K562 (cell line): ENCODE measurements around the gene STAT4. TPM values are rescaled to one million over a fixed set of nuclear protein-coding genes. Genes with fewer than 3 reads are reported as not detected.

Experiments
- ATAC-seq: fragments of 200-7000 bp; cut with Tn5 transposase; 3 replicates; pipeline ENCODE4 v1.9.1; 2020; ENCODE audit warnings: moderate library complexity
- BruUV-seq: library from RNA; stranded (reverse); fragments of 400-500 nt; replicated peaks from 2 replicates; lab custom pipeline; 2021; lab: Mats Ljungman, UMichigan
- CTCF ChIA-PET: fragments of 300-600 bp; formaldehyde crosslinking; extraction: SDS; loops from one replicate; lab custom pipeline; 2021; ENCODE audit warnings: low intra/inter-chr PET ratio; lab: Yijun Ruan, JAX
- POLR2A ChIA-PET: fragments of 300-600, 350-650 bp; sonication (Branson Sonifier 250); formaldehyde crosslinking; extraction: SDS; loops from one replicate; lab custom pipeline; 2021; ENCODE audit warnings: antibody characterized with exemption, inconsistent platforms; lab: Yijun Ruan, JAX
- DNase-seq, 4 experiments: peaks; one replicate each; pipeline versions ENCODE4 v3.0.0 to v3.0.0-alpha.2; 2011 to 2018; ENCODE audit warnings: low spot score in 3 of 4, mixed read lengths in 3 of 4; ENCODE audit errors: extremely low read depth in 1 of 4
- FAIRE-seq: peaks from 2 replicates; lab custom pipeline; 2011; peaks lifted over from hg19 to GRCh38; lab: Jason Lieb, UNC
- H2AFZ ChIP-seq: 2 replicates; pipeline ENCODE4 v1.6.0; 2011; ENCODE audit warnings: low read depth, low read length, control low read depth, inconsistent platforms
- H3K27ac ChIP-seq: fragments of 200-600 bp; 3 replicates; pipeline ENCODE4 v1.8.0; 2011; ENCODE audit warnings: low read depth, mild to moderate bottlenecking, control low read depth, inconsistent platforms, low read length, moderate library complexity, mixed read lengths; ENCODE audit errors: extremely low read depth
- H3K27me3 ChIP-seq, 2 experiments: fragments of 300-600 bp in 1 of 2; 2 replicates in 1 of 2; 3 replicates in 1 of 2; pipeline versions ENCODE4 v1.6.0 to v1.8.0; 2011; ENCODE audit warnings: inconsistent platforms in 2 of 2, low read length in 2 of 2, mild to moderate bottlenecking in 1 of 2, mixed read lengths in 1 of 2, moderate library complexity in 1 of 2; ENCODE audit not compliant: control insufficient read depth in 2 of 2, insufficient read depth in 2 of 2
- H3K36me3 ChIP-seq: fragments of 300-600 bp; 3 replicates; pipeline ENCODE4 v1.8.0; 2011; ENCODE audit warnings: mild to moderate bottlenecking, low read length, inconsistent platforms; ENCODE audit not compliant: control insufficient read depth, insufficient read depth
- H3K4me1 ChIP-seq, 2 experiments: fragments of 200-600 bp in 1 of 2; replicated peaks in 1 of 2; 2 replicates in 1 of 2; 3 replicates in 1 of 2; pipeline versions ENCODE4 v1.5.1 to v1.8.0; 2011; ENCODE audit warnings: inconsistent platforms in 2 of 2, low read length in 2 of 2, mild to moderate bottlenecking in 1 of 2, mixed read lengths in 1 of 2, moderate library complexity in 1 of 2; ENCODE audit not compliant: control insufficient read depth in 2 of 2, insufficient read depth in 2 of 2
- H3K4me2 ChIP-seq: 2 replicates; pipeline ENCODE4 v1.6.1; 2011; ENCODE audit warnings: low read length, control low read depth, inconsistent platforms, mixed read lengths; ENCODE audit not compliant: insufficient read depth
- H3K4me3 ChIP-seq: fragments of 200-600 bp; sonication (generic), shearing (Covaris generic); 2 replicates; pipeline ENCODE4 v1.5.1; 2016; ENCODE audit warnings: control low read depth, inconsistent platforms
- H3K79me2 ChIP-seq: fragments of 200-600 bp; 3 replicates; pipeline ENCODE4 v1.8.0; 2011; ENCODE audit warnings: low read length, inconsistent platforms; ENCODE audit not compliant: control insufficient read depth, insufficient read depth
- H3K9ac ChIP-seq, 2 experiments: 2 replicates each; pipeline versions ENCODE4 v1.6.0 to v1.6.1; 2011; ENCODE audit warnings: low read depth in 2 of 2, low read length in 2 of 2, control low read depth in 1 of 2, inconsistent platforms in 1 of 2, mild to moderate bottlenecking in 1 of 2, mixed read lengths in 1 of 2; ENCODE audit not compliant: insufficient read depth in 1 of 2
- H3K9me1 ChIP-seq: one replicate; pipeline ENCODE4 v1.6.0; 2011; ENCODE audit warnings: inconsistent platforms, mild to moderate bottlenecking, low read length, moderate library complexity; ENCODE audit not compliant: control insufficient read depth, insufficient read depth
- H3K9me3 ChIP-seq: replicated peaks from 2 replicates; pipeline ENCODE4 v1.5.1; 2011; ENCODE audit warnings: low read depth, low read length, inconsistent platforms; ENCODE audit not compliant: control insufficient read depth, insufficient read depth
- H4K20me1 ChIP-seq: replicated peaks from 2 replicates; pipeline ENCODE4 v1.6.1; 2011; ENCODE audit warnings: low read length, inconsistent platforms, mixed read lengths; ENCODE audit not compliant: control insufficient read depth, insufficient read depth
- ARID1B ChIP-seq: fragments of 450-650 bp; IDR thresholded peaks from 2 replicates; pipeline ENCODE4 v1.6.1; 2016; ENCODE audit warnings: antibody characterized with exemption, mild to moderate bottlenecking, inconsistent platforms
- GTF2E2 ChIP-seq: fragments of 200-800 bp; sonication (Bioruptor generic); IDR thresholded peaks from 2 replicates; pipeline ENCODE4 v1.6.1; 2016; ENCODE audit warnings: missing genetic modification characterization, missing compliant biosample characterization
- HDAC1 ChIP-seq, 2 experiments: fragments of 450-650 bp; IDR thresholded peaks; 2 replicates each; pipeline ENCODE4 v1.6.1; 2016 to 2017; ENCODE audit warnings: inconsistent platforms in 1 of 2, mild to moderate bottlenecking in 1 of 2, moderate library complexity in 1 of 2
- PTBP1 ChIP-seq: fragments of 200-400 bp; formaldehyde crosslinking; IDR thresholded peaks from 2 replicates; pipeline ENCODE4 v1.6.1; 2017; ENCODE audit warnings: low read depth, low read length
- ZNF583 ChIP-seq: fragments of 250-450 bp; sonication (Bioruptor Pico); IDR thresholded peaks from 2 replicates; pipeline ENCODE4 v1.4.0; 2020
- WGBS: fragments of 100-300 bp; shearing (Covaris generic); methylation state at CpG from one replicate; pipeline ENCODE4 v1.1.6; 2016; ENCODE audit warnings: low coverage, mixed read lengths; ENCODE audit not compliant: insufficient coverage; ENCODE audit errors: missing lambda C conversion rate; 5-methylcytosine and 5-hydroxymethylcytosine counted together
- in situ Hi-C: fragments of 300-500 bp; cut with MboI; formaldehyde crosslinking; loops from 4 replicates; pipeline ENCODE4 v1.15.0; 2018; ENCODE audit warnings: inconsistent platforms, mixed read lengths
- intact Hi-C: fragments of 100-400 bp; cut with micrococcal nuclease; formaldehyde crosslinking; loops from 2 replicates; pipeline ENCODE4 v1.14.2; 2022
- polyA plus RNA-seq, 8 experiments: library from polyadenylated mRNA; depleted of rRNA in 4 of 8; stranded (reverse) in 5 of 8; unstranded in 3 of 8; fragments of >200 nt; fragmentation: Nextera tagmentation in 2 of 8; fragmentation: Illumina TruSeq in 1 of 8; extraction: Ambion mirVana in 2 of 8; extraction: Trizol in 1 of 8; gene quantifications; 2 replicates each; pipeline versions ENCODE4 v1.2.1 to v1.2.3, GENCODE V29; 2011 to 2014; ENCODE audit warnings: inconsistent platforms in 1 of 8, missing spikeins in 1 of 8
- total RNA-seq, 7 experiments: library from RNA; depleted of rRNA in 6 of 7; stranded (reverse); fragments of >200 nt in 6 of 7; fragmentation: Illumina TruSeq in 2 of 7; extraction: Trizol in 2 of 7; gene quantifications; 2 replicates each; pipeline versions ENCODE4 v1.2.1 to v1.2.3, GENCODE V29; 2011 to 2021; ENCODE audit warnings: low replicate concordance in 1 of 7
- TF ChIP-seq, protein P1 (sequence below): fragments of 450-650 bp; formaldehyde crosslinking; IDR thresholded peaks from 2 replicates; pipeline ENCODE4 v1.4.0; 2020; ENCODE audit warnings: mild to moderate bottlenecking, mixed read lengths

STAT4 gene
- total and polyA plus RNA-seq, 9 of the 15 experiments (the other 6 are each of a cell fraction or from before 2014, with no cell fraction given), result 0.01 to 0.06 (median 0.03) TPM; not detected in 6

DNA sequence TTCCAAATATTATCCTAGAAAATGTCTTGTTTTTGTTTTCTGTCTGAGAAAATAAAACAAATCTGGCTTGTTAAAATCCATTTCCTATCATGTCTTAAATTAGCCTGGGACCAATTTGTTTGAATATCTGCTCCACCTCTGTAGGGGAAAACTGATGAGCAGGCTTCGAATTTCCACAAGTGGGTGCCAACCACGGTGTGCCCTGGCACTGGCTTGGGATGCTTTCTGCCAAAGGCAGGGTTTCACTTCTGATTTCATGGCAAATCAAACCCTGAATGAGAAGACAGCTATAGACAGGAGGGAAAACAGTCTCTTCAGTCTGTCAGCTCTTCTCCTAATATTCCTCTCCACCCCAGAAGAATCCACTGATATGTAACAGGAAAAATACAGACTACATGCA, 33.7 kb upstream of the STAT4 start:
- FAIRE-seq (no peak), DNase-seq (no peak), ATAC-seq (no peak)
- in situ Hi-C loops (no loop called here), intact Hi-C loops (no loop called here)
- no peaks in the 10 kb centered on the region for H3K27me3 ChIP-seq
- H3K4me3 ChIP-seq, result no peak overlapping the region
- H3K36me3 ChIP-seq, result no peaks in the 10 kb centered on the region
- H3K4me1 ChIP-seq, result no peaks in the 10 kb centered on the region
- H3K27ac ChIP-seq, result no peak overlapping the region
- H3K79me2 ChIP-seq, result no peaks in the 10 kb centered on the region
- H2AFZ ChIP-seq, result no peak overlapping the region
- 0% methylated on average over 2 of the region's 2 CpGs for WGBS
- H3K9me3 ChIP-seq, result no peaks in the 10 kb centered on the region
- ChIA-PET CTCF (no interaction called here), POLR2A (no interaction called here)
- BruUV-seq, result no TSS peak
- no peak for TF ChIP-seq ZNF583 (CRISPR knock-in tag)
- TF ChIP-seq, protein P1, sequence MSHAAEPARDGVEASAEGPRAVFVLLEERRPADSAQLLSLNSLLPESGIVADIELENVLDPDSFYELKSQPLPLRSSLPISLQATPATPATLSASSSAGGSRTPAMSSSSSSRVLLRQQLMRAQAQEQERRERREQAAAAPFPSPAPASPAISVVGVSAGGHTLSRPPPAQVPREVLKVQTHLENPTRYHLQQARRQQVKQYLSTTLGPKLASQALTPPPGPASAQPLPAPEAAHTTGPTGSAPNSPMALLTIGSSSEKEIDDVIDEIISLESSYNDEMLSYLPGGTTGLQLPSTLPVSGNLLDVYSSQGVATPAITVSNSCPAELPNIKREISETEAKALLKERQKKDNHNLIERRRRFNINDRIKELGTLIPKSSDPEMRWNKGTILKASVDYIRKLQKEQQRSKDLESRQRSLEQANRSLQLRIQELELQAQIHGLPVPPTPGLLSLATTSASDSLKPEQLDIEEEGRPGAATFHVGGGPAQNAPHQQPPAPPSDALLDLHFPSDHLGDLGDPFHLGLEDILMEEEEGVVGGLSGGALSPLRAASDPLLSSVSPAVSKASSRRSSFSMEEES (CRISPR knock-in tag), result no peak
- no peak for TF ChIP-seq ARID1B
- TF ChIP-seq HDAC1 (IDR thresholded peaks at IDR 0.05), result no peak
- TF ChIP-seq PTBP1, result no peak
- TF ChIP-seq GTF2E2 (tag), result no peak
- H3K9ac ChIP-seq, result no peak overlapping the region
- H4K20me1 ChIP-seq, result no peaks in the 10 kb centered on the region
- H3K9me1 ChIP-seq, result no peaks in the 10 kb centered on the region
- no peak overlapping the region for H3K4me2 ChIP-seq
